IMR-90 (cell line): ENCODE measurements around the gene NLGN2. TPM values are rescaled to one million over a fixed set of nuclear protein-coding genes. Genes with fewer than 3 reads are reported as not detected.

Experiments used
- MAFK ChIP-seq: IDR thresholded peaks from 2 replicates; pipeline ENCODE4 v1.6.1; 2012; ENCODE audit warnings: low read depth, low read length, improper control_type of control experiment
- NFE2L2 ChIP-seq: fragments of 150-350 bp; IDR thresholded peaks from 2 replicates; pipeline ENCODE4 v1.6.1; 2016; ENCODE audit warnings: low read depth, mild to moderate bottlenecking, low read length
- POLR2A ChIP-seq: IDR thresholded peaks from 2 replicates; pipeline ENCODE4 v1.6.1; 2012; ENCODE audit warnings: mild to moderate bottlenecking, low read depth, low read length
- RAD21 ChIP-seq: IDR thresholded peaks from 2 replicates; pipeline ENCODE4 v1.6.1; 2012; ENCODE audit warnings: low read length, improper control_type of control experiment
- USF2 ChIP-seq: fragments of 150-350 bp; IDR thresholded peaks from 2 replicates; pipeline ENCODE4 v1.6.1; 2017; ENCODE audit warnings: mild to moderate bottlenecking, antibody characterized with exemption, low read length, low read depth
- polyA plus RNA-seq, 3 experiments: library from polyadenylated mRNA; depleted of rRNA; stranded (reverse); fragments of >200 nt; gene quantifications; 2 replicates each; pipeline ENCODE4 v1.2.3, GENCODE V29; 2012; ENCODE audit warnings: low replicate concordance in 1 of 3
- total RNA-seq: library from RNA; depleted of rRNA; stranded (reverse); fragments of >200 nt; gene quantifications from 2 replicates; pipeline ENCODE4 v1.2.3, GENCODE V29; 2012

The NLGN2 gene
- total and polyA plus RNA-seq, 2 of the 4 experiments (the other 2 are of a cell fraction) = 1.8 to 38.1 TPM

- TF ChIP-seq USF2 (no peak), MAFK (no peak), POLR2A (no peak), NFE2L2 (no peak), RAD21 (no peak)
Observed at GRCh38 chr17:7437369-7437863, 29.8 kb downstream of the NLGN2 start (continued).
